Tibial nerve (tissue), 4 donors: ENCODE results near the gene ZNF45.
"Not testable (repeated sequence)": the region's sequence is repeated elsewhere in the genome, so short reads cannot be mapped to it uniquely, and the experiment has no call there.

Source experiments
- CTCF ChIP-seq, 5 experiments: fragments of 200-600 bp in 3 of 5; fragments of 450-650 bp in 2 of 5; sonication (generic) in 3 of 5; IDR thresholded peaks; one replicate each; pipeline ENCODE4 v1.5.1; 2016 to 2019; ENCODE audit warnings: antibody characterized with exemption in 5 of 5, mild to moderate bottlenecking in 3 of 5, moderate library complexity in 2 of 5
- EP300 ChIP-seq, 2 donors: sonication (generic); formaldehyde crosslinking; IDR thresholded peaks; one replicate each; pipeline ENCODE4 v1.6.1; 2017; ENCODE audit warnings: antibody characterized with exemption in 2 of 2, mild to moderate bottlenecking in 1 of 2

GRCh38 chr19:43947412-43947811 lies 12.3 kb upstream of the ZNF45 start:
- TF ChIP-seq CTCF, EP300 (IDR thresholded peaks at IDR 0.05): not testable (repeated sequence)
